ENCODE measurements around the gene TSPAN5. TPM values are rescaled to one million over a fixed set of nuclear protein-coding genes. Genes with fewer than 3 reads are reported as not detected.
A peak's percentile ranks its signal among the peaks of the same experiment; 100 is the strongest.

TSPAN5 gene
- total RNA-seq, 6 experiments from 2014 or later: 59.6 to 75.4 (median 67.6) TPM

GRCh38 chr4:98507299-98507698 lies 151.1 kb downstream of the TSPAN5 start:
- no peak for TF ChIP-seq CTCF (IDR thresholded peaks at IDR 0.05)

DNA sequence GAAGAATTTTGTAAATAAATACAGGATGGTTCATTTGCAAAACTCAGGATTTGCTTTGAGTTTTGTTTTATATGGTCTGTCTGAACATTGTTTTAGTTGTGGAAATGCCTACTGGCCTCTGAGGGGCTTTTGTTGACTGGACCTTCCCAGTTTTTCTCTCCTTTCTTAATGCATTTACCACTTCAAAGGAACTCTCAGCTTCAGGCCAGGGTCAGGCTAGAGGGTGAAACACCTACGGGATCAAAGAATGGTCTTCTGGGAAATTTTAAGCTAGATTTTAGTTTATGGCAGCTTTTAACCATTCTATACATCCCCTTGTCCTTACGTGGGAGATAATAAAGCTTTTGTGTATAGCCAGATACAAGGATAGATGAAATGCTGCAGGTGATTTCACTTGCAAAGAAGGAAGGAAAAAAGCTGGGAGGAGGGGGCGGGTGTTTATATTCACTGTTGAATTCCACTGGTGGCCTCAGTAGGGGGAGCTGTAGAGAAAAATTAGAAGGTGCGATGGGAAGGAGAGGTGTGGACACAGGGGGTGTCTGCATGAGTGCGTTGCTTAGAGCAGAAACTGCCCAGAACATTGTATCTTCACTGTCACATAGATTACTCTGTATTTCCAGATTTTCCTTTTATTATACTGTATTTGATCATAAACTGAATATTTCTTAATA lies 151.8 kb downstream of the TSPAN5 start:
- Mint-ChIP-seq H3K27ac (no peak overlapping the region), H3K4me3 (no peak overlapping the region), H3K4me1 (ENCODE audit: low read depth) (peaks cover 97% of the 10 kb centered on the region), H3K9me3 (no peaks in the 10 kb centered on the region), H3K27me3 (ENCODE audit: insufficient read depth) (peaks cover 1% of the 10 kb centered on the region), H3K36me3 (ENCODE audit: low read depth) (peaks cover 39% of the 10 kb centered on the region)
- peak; percentile 51 for TF ChIP-seq CTCF (IDR thresholded peaks at IDR 0.05)
- no peak for DNase-seq

More at GRCh38 chr4:98507299-98507698, 151.1 kb downstream of the TSPAN5 start:
- H3K4me1 Mint-ChIP-seq (ENCODE audit: low read depth): peaks cover 93% of the 10 kb centered on the region
- no peak for DNase-seq
- no peaks in the 10 kb centered on the region for H3K9me3 Mint-ChIP-seq
- no peaks in the 10 kb centered on the region; the same call in none of the 2 replicates for H3K27me3 Mint-ChIP-seq (ENCODE audit: insufficient read depth)
- peaks cover 32% of the 10 kb centered on the region for H3K36me3 Mint-ChIP-seq (ENCODE audit: low read depth)
- peak overlapping the region; percentile 93 for H3K27ac Mint-ChIP-seq
- no peak overlapping the region for H3K4me3 Mint-ChIP-seq

DNA sequence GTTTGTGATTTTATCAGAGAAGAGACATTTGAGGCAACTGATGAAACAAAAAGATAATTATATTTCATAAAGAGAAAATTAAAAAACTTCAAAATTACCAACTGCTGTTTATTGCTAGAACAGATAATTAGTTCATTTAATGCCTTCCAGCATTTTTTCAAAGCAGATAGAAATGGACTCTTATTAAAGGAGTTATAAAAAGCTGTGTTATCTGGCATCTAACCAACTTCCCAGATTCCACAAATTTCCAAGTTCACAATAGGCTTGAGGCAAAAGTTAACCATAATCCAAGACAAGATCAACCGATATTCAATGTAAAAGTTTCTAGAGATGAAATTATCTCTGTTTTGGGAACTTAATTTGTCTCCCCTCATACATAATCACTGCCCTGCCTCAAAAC lies 152.4 kb downstream of the TSPAN5 start:
- H3K36me3 Mint-ChIP-seq (ENCODE audit: low read depth): peaks cover 45% of the 10 kb centered on the region
- no peak overlapping the region for H3K4me3 Mint-ChIP-seq
- no peak for TF ChIP-seq CTCF (IDR thresholded peaks at IDR 0.05)
- peaks cover 97% of the 10 kb centered on the region for H3K4me1 Mint-ChIP-seq (ENCODE audit: low read depth)
- H3K9me3 Mint-ChIP-seq: no peaks in the 10 kb centered on the region
- DNase-seq: no peak
- no peak overlapping the region for H3K27ac Mint-ChIP-seq
- H3K27me3 Mint-ChIP-seq (ENCODE audit: insufficient read depth): peaks cover 1% of the 10 kb centered on the region

GRCh38 chr4:98504091-98504490 lies 154.3 kb downstream of the TSPAN5 start:
- Mint-ChIP-seq H3K4me1 (ENCODE audit: low read depth) (peaks cover 91% of the 10 kb centered on the region), H3K36me3 (ENCODE audit: low read depth) (peaks cover 56% of the 10 kb centered on the region), H3K27ac (peak overlapping the region; percentile 14; the same call in 1 of the 2 replicates), H3K4me3 (no peak overlapping the region), H3K27me3 (ENCODE audit: insufficient read depth) (peaks cover 1% of the 10 kb centered on the region), H3K9me3 (no peaks in the 10 kb centered on the region)
- TF ChIP-seq CTCF (IDR thresholded peaks at IDR 0.05): no peak
- no peak for DNase-seq

DNA sequence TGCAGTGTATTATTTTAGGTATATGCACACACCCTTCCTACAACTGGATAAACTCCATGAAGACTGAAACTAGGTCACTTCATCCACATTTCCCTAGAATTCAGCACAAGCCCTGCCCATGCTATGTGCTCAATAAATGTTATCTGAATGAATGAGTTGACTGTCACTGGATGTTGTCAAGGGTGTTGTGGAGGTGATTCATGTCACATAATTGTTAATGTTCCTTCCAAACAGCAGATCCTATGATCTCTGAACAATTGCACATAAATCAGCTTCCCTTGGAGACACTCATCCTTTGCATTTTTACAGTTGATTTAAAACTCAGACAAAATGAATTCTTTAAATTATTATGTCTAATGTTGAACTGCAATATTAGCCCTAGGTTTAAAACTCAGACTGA lies 154.7 kb downstream of the TSPAN5 start:
- H3K9me3 Mint-ChIP-seq: no peaks in the 10 kb centered on the region
- H3K27me3 Mint-ChIP-seq (ENCODE audit: insufficient read depth): peaks cover 1% of the 10 kb centered on the region
- H3K36me3 Mint-ChIP-seq (ENCODE audit: low read depth): peaks cover 56% of the 10 kb centered on the region
- DNase-seq: no peak
- peaks cover 87% of the 10 kb centered on the region for H3K4me1 Mint-ChIP-seq (ENCODE audit: low read depth)
- peak overlapping the region; percentile 14; the same call in 1 of the 2 replicates for H3K27ac Mint-ChIP-seq
- no peak overlapping the region for H3K4me3 Mint-ChIP-seq
- no peak for TF ChIP-seq CTCF (IDR thresholded peaks at IDR 0.05)

All from HFFc6 (cell line).